ENCODE results near the gene GFRA3. TPM values are rescaled to one million over a fixed set of nuclear protein-coding genes. Genes with fewer than 3 reads are reported as not detected.

Gene GFRA3
- polyA plus RNA-seq, 2 of the 4 experiments (the other 2 are of a cell fraction) = 0.04 to 0.08 TPM

DNA sequence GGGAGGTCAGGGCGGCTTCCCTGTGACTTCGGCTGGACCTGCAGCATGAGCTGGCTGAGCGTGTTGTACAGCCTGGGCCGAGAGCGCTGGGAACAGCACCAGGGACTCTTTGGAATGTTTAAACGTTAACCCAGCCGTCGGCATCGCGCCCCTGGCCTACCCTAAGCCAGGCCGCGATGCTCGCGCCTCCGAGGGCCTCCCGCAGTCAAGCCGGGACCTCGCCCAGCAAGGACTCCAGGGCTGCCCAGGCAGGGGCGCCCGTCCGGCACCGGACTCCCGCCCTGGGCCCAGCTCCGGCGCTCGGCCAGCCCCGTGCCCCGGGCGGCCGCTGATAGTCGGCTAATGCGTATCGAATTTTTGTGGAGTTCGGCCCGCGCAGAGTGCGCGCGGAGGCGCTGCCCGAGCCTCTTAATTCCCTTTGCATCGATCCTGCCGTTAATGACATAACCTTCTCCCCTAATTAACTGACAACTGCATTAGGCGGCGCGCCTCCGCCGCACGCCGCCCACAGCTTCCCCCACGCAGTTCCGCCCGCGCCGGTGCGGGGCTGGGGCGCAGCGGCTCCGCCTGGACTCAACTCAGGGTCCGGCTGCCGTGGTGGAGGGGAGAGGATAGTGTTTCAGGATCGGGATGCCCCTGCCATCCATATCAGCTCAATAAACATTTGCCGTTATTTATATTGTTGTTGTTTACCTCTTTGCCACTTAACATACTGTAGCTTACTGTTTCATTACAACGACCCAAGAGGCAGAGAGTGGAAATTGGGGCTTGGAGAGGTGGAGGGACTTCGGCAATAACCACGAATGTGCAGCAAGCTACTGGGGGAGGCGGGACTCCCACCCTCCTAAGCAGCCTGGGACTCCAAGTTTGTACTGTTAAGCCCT, 32.5 kb downstream of the GFRA3 start:
- peak overlapping the region; percentile 21 to 77; a peak in 4 of 6 replicates for H3K27ac ChIP-seq
- FAIRE-seq (no peak), ATAC-seq (peak; percentile 61 to 86), DNase-seq (ENCODE audit: low read depth in 1 of 2, low spot score in 1 of 2) (no peak)
- H3K4me3 ChIP-seq = peak overlapping the region; percentile 39
- H3K9me3 ChIP-seq = no peaks in the 10 kb centered on the region
- TF ChIP-seq, protein P1, sequence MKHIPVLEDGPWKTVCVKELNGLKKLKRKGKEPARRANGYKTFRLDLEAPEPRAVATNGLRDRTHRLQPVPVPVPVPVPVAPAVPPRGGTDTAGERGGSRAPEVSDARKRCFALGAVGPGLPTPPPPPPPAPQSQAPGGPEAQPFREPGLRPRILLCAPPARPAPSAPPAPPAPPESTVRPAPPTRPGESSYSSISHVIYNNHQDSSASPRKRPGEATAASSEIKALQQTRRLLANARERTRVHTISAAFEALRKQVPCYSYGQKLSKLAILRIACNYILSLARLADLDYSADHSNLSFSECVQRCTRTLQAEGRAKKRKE (CRISPR knock-in tag; IDR thresholded peaks at IDR 0.05; ENCODE audit: low read depth) = no peak
- TF ChIP-seq, protein P2, sequence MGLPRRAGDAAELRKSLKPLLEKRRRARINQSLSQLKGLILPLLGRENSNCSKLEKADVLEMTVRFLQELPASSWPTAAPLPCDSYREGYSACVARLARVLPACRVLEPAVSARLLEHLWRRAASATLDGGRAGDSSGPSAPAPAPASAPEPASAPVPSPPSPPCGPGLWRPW (IDR thresholded peaks at IDR 0.05) = no peak
- TF ChIP-seq POLR2AphosphoS2 (conservative IDR thresholded peaks at IDR 0.05; ENCODE audit: low read length) (no peak), CHD2 (IDR thresholded peaks at IDR 0.05; ENCODE audit: low read length, partially characterized antibody) (no peak), EHF (CRISPR knock-in tag; IDR thresholded peaks at IDR 0.05) (no peak), KDM5A (IDR thresholded peaks at IDR 0.05) (no peak), HEYL (CRISPR knock-in tag; IDR thresholded peaks at IDR 0.05) (no peak), EP300 (IDR thresholded peaks at IDR 0.05) (no peak)
- TF ChIP-seq, protein P3, sequence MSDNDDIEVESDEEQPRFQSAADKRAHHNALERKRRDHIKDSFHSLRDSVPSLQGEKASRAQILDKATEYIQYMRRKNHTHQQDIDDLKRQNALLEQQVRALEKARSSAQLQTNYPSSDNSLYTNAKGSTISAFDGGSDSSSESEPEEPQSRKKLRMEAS (IDR thresholded peaks at IDR 0.05) = 0 out of 2 replicates have a peak, but pooled peaks have one; percentile 14
- H3K4me1 ChIP-seq = no peaks in the 10 kb centered on the region
- ChIA-PET POLR2A (no interaction called here), CTCF (interaction anchor here (0.6 to 2.7 kb wide), 6 partner anchors 10 to 85 kb away, joined by 3 to 17 read pairs (median 6); partner anchors contain the start of gene CDC23)
- 50% methylated on average over 56 of the region's 67 CpGs for WGBS (ENCODE audit: missing lambda C conversion rate)
- H3K4me2 ChIP-seq = peak overlapping the region; percentile 67

DNA sequence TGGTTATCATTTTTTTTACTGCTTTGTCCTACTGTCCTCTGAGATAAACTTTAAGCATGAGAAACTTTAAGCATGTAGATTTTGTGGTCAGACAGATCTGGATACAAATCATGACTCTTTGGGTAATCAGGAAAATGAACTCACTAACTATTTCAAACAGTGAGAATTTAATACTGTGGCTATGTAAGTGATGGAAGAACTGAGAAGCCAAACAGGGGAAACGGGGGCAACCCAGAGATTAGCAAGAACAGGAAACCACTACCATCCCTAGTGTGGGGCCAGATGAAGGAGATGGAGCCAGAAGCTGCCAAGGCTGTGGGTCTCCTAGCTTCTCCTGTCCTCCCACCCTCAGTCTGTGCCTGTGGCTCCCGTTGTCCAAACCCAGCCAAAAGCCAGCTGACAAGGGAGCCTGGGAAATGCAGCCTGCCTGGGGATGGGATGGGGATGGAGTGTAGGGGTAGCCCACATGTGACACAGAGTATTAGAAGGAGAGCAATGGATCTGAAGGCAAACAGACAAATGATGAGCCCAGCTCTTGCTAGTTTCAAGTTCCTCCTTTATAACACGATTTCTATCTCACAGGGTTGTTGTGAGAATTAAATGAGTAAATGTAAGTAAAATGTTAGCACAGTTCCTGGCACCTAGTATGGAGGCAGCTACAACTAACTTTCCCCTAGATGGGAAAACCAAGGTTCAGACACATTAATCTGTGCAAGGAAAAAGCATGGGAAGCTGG, 33.6 kb downstream of the GFRA3 start:
- no peak for ATAC-seq
- no peak for DNase-seq (ENCODE audit: low read depth in 1 of 2, low spot score in 1 of 2)
- TF ChIP-seq KDM5A (IDR thresholded peaks at IDR 0.05) (no peak), SMC3 (IDR thresholded peaks at IDR 0.05) (no peak), CBX2 (IDR thresholded peaks at IDR 0.05; ENCODE audit: borderline replicate concordance, low read depth) (no peak), GATA3 (IDR thresholded peaks at IDR 0.05; ENCODE audit: borderline replicate concordance) (no peak), CHD4 (IDR thresholded peaks at IDR 0.05; ENCODE audit: borderline replicate concordance) (no peak), TP53 (CRISPR knock-in tag; IDR thresholded peaks at IDR 0.05) (no peak), EHF (CRISPR knock-in tag; IDR thresholded peaks at IDR 0.05) (no peak), NPAS2 (CRISPR knock-in tag; IDR thresholded peaks at IDR 0.05; ENCODE audit: borderline replicate concordance) (no peak)
- TF ChIP-seq, protein P4, sequence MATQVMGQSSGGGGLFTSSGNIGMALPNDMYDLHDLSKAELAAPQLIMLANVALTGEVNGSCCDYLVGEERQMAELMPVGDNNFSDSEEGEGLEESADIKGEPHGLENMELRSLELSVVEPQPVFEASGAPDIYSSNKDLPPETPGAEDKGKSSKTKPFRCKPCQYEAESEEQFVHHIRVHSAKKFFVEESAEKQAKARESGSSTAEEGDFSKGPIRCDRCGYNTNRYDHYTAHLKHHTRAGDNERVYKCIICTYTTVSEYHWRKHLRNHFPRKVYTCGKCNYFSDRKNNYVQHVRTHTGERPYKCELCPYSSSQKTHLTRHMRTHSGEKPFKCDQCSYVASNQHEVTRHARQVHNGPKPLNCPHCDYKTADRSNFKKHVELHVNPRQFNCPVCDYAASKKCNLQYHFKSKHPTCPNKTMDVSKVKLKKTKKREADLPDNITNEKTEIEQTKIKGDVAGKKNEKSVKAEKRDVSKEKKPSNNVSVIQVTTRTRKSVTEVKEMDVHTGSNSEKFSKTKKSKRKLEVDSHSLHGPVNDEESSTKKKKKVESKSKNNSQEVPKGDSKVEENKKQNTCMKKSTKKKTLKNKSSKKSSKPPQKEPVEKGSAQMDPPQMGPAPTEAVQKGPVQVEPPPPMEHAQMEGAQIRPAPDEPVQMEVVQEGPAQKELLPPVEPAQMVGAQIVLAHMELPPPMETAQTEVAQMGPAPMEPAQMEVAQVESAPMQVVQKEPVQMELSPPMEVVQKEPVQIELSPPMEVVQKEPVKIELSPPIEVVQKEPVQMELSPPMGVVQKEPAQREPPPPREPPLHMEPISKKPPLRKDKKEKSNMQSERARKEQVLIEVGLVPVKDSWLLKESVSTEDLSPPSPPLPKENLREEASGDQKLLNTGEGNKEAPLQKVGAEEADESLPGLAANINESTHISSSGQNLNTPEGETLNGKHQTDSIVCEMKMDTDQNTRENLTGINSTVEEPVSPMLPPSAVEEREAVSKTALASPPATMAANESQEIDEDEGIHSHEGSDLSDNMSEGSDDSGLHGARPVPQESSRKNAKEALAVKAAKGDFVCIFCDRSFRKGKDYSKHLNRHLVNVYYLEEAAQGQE (IDR thresholded peaks at IDR 0.05) = no peak
- no peaks in the 10 kb centered on the region for H3K4me1 ChIP-seq
- no peaks in the 10 kb centered on the region for H3K9me3 ChIP-seq
- H3K27ac ChIP-seq = no peak overlapping the region
- no peak overlapping the region for H3K4me3 ChIP-seq
- no peak overlapping the region; the same call in 2 of the 3 replicates for H3K4me2 ChIP-seq
- FAIRE-seq = no peak
- POLR2A ChIA-PET = interaction anchor here (0.9 kb wide), 1 partner anchor 105 kb away, joined by 4 read pairs; no protein-coding TSS in a partner anchor
- WGBS (ENCODE audit: missing lambda C conversion rate) = 72% methylated on average over 3 of the region's 3 CpGs
- CTCF ChIA-PET = interaction anchor here (1.9 to 2.7 kb wide), 2 partner anchors 9 to 18 kb away, joined by 9 to 17 read pairs; no protein-coding TSS in a partner anchor
